ENCODE data around the gene KRTAP4-3.

The KRTAP4-3 gene

GRCh38 chr17:41131979-41132378 lies 36.0 kb downstream of the KRTAP4-3 start:
- Histone ChIP-seq H3K79me1 (ENCODE audit: low read depth, low read length) (no peaks in the 10 kb centered on the region), H3K14ac (ENCODE audit: low read length) (no peak overlapping the region), H3K23ac (ENCODE audit: low read depth, low read length, poor library complexity) (no peak overlapping the region), H3K4me1 (ENCODE audit: control insufficient read depth in 2 of 2, insufficient read depth in 1 of 2, low read depth in 1 of 2, low read length in 2 of 2) (no peaks in the 10 kb centered on the region), H2BK120ac (ENCODE audit: low read depth, low read length) (no peak overlapping the region), H3K9me3 (replicated peaks in 1 of 2; ENCODE audit: control insufficient read depth in 2 of 2, insufficient read depth in 1 of 2, low read depth in 1 of 2, low read length in 2 of 2) (no peaks in the 10 kb centered on the region), H2AFZ (ENCODE audit: low read length) (no peak overlapping the region), H2BK5ac (ENCODE audit: low read length) (no peak overlapping the region), H2BK15ac (ENCODE audit: low read length) (no peak overlapping the region), H3K27ac (replicated peaks; ENCODE audit: low read length) (no peak overlapping the region), H3K4me3 (ENCODE audit: low read length in 2 of 2) (no peak overlapping the region), H2BK12ac (ENCODE audit: low read length) (no peak overlapping the region), H3K4me2 (ENCODE audit: insufficient read depth, low read length, poor library complexity, severe bottlenecking) (no peak overlapping the region), H3K4ac (ENCODE audit: low read length) (no peak overlapping the region), H3K9ac (ENCODE audit: low read depth, low read length, poor library complexity) (no peak overlapping the region), H3K18ac (ENCODE audit: low read length) (no peak overlapping the region), H4K8ac (ENCODE audit: low read depth, low read length) (no peak overlapping the region), H4K91ac (ENCODE audit: low read depth, low read length, poor library complexity) (no peak overlapping the region), H3K36me3 (replicated peaks in 1 of 2; ENCODE audit: control insufficient read depth in 2 of 2, insufficient read depth in 2 of 2, low read length in 2 of 2) (no peaks in the 10 kb centered on the region), H2AK5ac (ENCODE audit: low read depth, low read length) (no peak overlapping the region), H3K27me3 (ENCODE audit: control insufficient read depth in 3 of 3, insufficient read depth in 3 of 3, low read depth in 1 of 3, low read length in 3 of 3) (no peaks in the 10 kb centered on the region)
- WGBS, 2 donors (ENCODE audit: extremely low coverage in 2 of 2, insufficient read length in 2 of 2, insufficient replicate concordance in 1 of 2): no CpG with 5 or more reads among the region's 3 CpGs
- DNase-seq (ENCODE audit: low spot score): no peak

- Histone ChIP-seq H2AFZ (ENCODE audit: low read length) (no peak overlapping the region), H4K91ac (ENCODE audit: low read depth, low read length, poor library complexity) (no peak overlapping the region), H3K4me2 (ENCODE audit: insufficient read depth, low read length, poor library complexity, severe bottlenecking) (no peak overlapping the region), H2BK15ac (ENCODE audit: low read length) (no peak overlapping the region), H3K18ac (ENCODE audit: low read length) (no peak overlapping the region), H3K79me1 (ENCODE audit: low read depth, low read length) (no peaks in the 10 kb centered on the region), H3K36me3 (replicated peaks in 1 of 2; ENCODE audit: control insufficient read depth in 2 of 2, insufficient read depth in 2 of 2, low read length in 2 of 2) (no peaks in the 10 kb centered on the region), H3K27ac (replicated peaks; ENCODE audit: low read length) (no peak overlapping the region), H3K4me3 (ENCODE audit: low read length in 2 of 2) (no peak overlapping the region), H3K14ac (ENCODE audit: low read length) (no peak overlapping the region), H3K9me3 (replicated peaks in 1 of 2; ENCODE audit: control insufficient read depth in 2 of 2, insufficient read depth in 1 of 2, low read depth in 1 of 2, low read length in 2 of 2) (no peaks in the 10 kb centered on the region), H3K9ac (ENCODE audit: low read depth, low read length, poor library complexity) (no peak overlapping the region), H3K27me3 (ENCODE audit: control insufficient read depth in 3 of 3, insufficient read depth in 3 of 3, low read depth in 1 of 3, low read length in 3 of 3) (no peaks in the 10 kb centered on the region), H2BK120ac (ENCODE audit: low read depth, low read length) (no peak overlapping the region), H2BK5ac (ENCODE audit: low read length) (no peak overlapping the region), H3K23ac (ENCODE audit: low read depth, low read length, poor library complexity) (no peak overlapping the region), H3K4ac (ENCODE audit: low read length) (no peak overlapping the region), H2BK12ac (ENCODE audit: low read length) (no peak overlapping the region), H4K8ac (ENCODE audit: low read depth, low read length) (no peak overlapping the region), H2AK5ac (ENCODE audit: low read depth, low read length) (no peak overlapping the region), H3K4me1 (ENCODE audit: control insufficient read depth in 2 of 2, insufficient read depth in 1 of 2, low read depth in 1 of 2, low read length in 2 of 2) (no peaks in the 10 kb centered on the region)
- no peak for DNase-seq (ENCODE audit: low spot score)
- no CpG with 5 or more reads among the region's 1 CpG for WGBS, 2 donors (ENCODE audit: extremely low coverage in 2 of 2, insufficient read length in 2 of 2, insufficient replicate concordance in 1 of 2)
Measured at GRCh38 chr17:41127371-41127770, 40.6 kb downstream of the KRTAP4-3 start.

- no peaks in the 10 kb centered on the region for H3K9me3 ChIP-seq (replicated peaks in 1 of 2; ENCODE audit: control insufficient read depth in 2 of 2, insufficient read depth in 1 of 2, low read depth in 1 of 2, low read length in 2 of 2)
- no peak overlapping the region for H2BK12ac ChIP-seq (ENCODE audit: low read length)
- no peaks in the 10 kb centered on the region for H3K79me1 ChIP-seq (ENCODE audit: low read depth, low read length)
- H3K9ac ChIP-seq (ENCODE audit: low read depth, low read length, poor library complexity): no peak overlapping the region
- no peaks in the 10 kb centered on the region for H3K27me3 ChIP-seq (ENCODE audit: control insufficient read depth in 3 of 3, insufficient read depth in 3 of 3, low read depth in 1 of 3, low read length in 3 of 3)
- H3K4me1 ChIP-seq (ENCODE audit: control insufficient read depth in 2 of 2, insufficient read depth in 1 of 2, low read depth in 1 of 2, low read length in 2 of 2): no peaks in the 10 kb centered on the region
- no peak overlapping the region for H2AK5ac ChIP-seq (ENCODE audit: low read depth, low read length)
- no peak overlapping the region for H2BK120ac ChIP-seq (ENCODE audit: low read depth, low read length)
- H3K14ac ChIP-seq (ENCODE audit: low read length): no peak overlapping the region
- no peak overlapping the region for H3K18ac ChIP-seq (ENCODE audit: low read length)
- WGBS, 2 donors (ENCODE audit: extremely low coverage in 2 of 2, insufficient read length in 2 of 2, insufficient replicate concordance in 1 of 2): no CpG with 5 or more reads among the region's 3 CpGs
- no peak overlapping the region for H2BK5ac ChIP-seq (ENCODE audit: low read length)
- no peak for DNase-seq (ENCODE audit: low spot score)
- no peak overlapping the region for H3K23ac ChIP-seq (ENCODE audit: low read depth, low read length, poor library complexity)
- no peaks in the 10 kb centered on the region for H3K36me3 ChIP-seq (replicated peaks in 1 of 2; ENCODE audit: control insufficient read depth in 2 of 2, insufficient read depth in 2 of 2, low read length in 2 of 2)
- H3K4ac ChIP-seq (ENCODE audit: low read length): no peak overlapping the region
- H3K4me3 ChIP-seq (ENCODE audit: low read length in 2 of 2): no peak overlapping the region
- H4K8ac ChIP-seq (ENCODE audit: low read depth, low read length): no peak overlapping the region
- H2AFZ ChIP-seq (ENCODE audit: low read length): no peak overlapping the region
- H3K27ac ChIP-seq (replicated peaks; ENCODE audit: low read length): no peak overlapping the region
- no peak overlapping the region for H2BK15ac ChIP-seq (ENCODE audit: low read length)
- no peak overlapping the region for H3K4me2 ChIP-seq (ENCODE audit: insufficient read depth, low read length, poor library complexity, severe bottlenecking)
- H4K91ac ChIP-seq (ENCODE audit: low read depth, low read length, poor library complexity): no peak overlapping the region
Measured at GRCh38 chr17:41126412-41126811, 41.6 kb downstream of the KRTAP4-3 start.

- no peak overlapping the region for H3K4me2 ChIP-seq (ENCODE audit: insufficient read depth, low read length, poor library complexity, severe bottlenecking)
- no peak for DNase-seq (ENCODE audit: low spot score)
- no peak overlapping the region for H3K9ac ChIP-seq (ENCODE audit: low read depth, low read length, poor library complexity)
- H3K4me1 ChIP-seq (ENCODE audit: control insufficient read depth in 2 of 2, insufficient read depth in 1 of 2, low read depth in 1 of 2, low read length in 2 of 2): no peaks in the 10 kb centered on the region
- no peak overlapping the region for H3K23ac ChIP-seq (ENCODE audit: low read depth, low read length, poor library complexity)
- no peak overlapping the region for H4K8ac ChIP-seq (ENCODE audit: low read depth, low read length)
- H2BK120ac ChIP-seq (ENCODE audit: low read depth, low read length): no peak overlapping the region
- no peak overlapping the region for H2BK15ac ChIP-seq (ENCODE audit: low read length)
- WGBS, 2 donors (ENCODE audit: extremely low coverage in 2 of 2, insufficient read length in 2 of 2, insufficient replicate concordance in 1 of 2): no CpG with 5 or more reads among the region's 2 CpGs
- H3K18ac ChIP-seq (ENCODE audit: low read length): no peak overlapping the region
- H4K91ac ChIP-seq (ENCODE audit: low read depth, low read length, poor library complexity): no peak overlapping the region
- H3K4ac ChIP-seq (ENCODE audit: low read length): no peak overlapping the region
- H2AK5ac ChIP-seq (ENCODE audit: low read depth, low read length): no peak overlapping the region
- no peaks in the 10 kb centered on the region for H3K79me1 ChIP-seq (ENCODE audit: low read depth, low read length)
- H2BK5ac ChIP-seq (ENCODE audit: low read length): no peak overlapping the region
- no peak overlapping the region for H3K14ac ChIP-seq (ENCODE audit: low read length)
- H3K4me3 ChIP-seq (ENCODE audit: low read length in 2 of 2): no peak overlapping the region
- no peaks in the 10 kb centered on the region for H3K9me3 ChIP-seq (replicated peaks in 1 of 2; ENCODE audit: control insufficient read depth in 2 of 2, insufficient read depth in 1 of 2, low read depth in 1 of 2, low read length in 2 of 2)
- H2AFZ ChIP-seq (ENCODE audit: low read length): no peak overlapping the region
- no peaks in the 10 kb centered on the region for H3K36me3 ChIP-seq (replicated peaks in 1 of 2; ENCODE audit: control insufficient read depth in 2 of 2, insufficient read depth in 2 of 2, low read length in 2 of 2)
- no peak overlapping the region for H2BK12ac ChIP-seq (ENCODE audit: low read length)
- no peak overlapping the region for H3K27ac ChIP-seq (replicated peaks; ENCODE audit: low read length)
- no peaks in the 10 kb centered on the region for H3K27me3 ChIP-seq (ENCODE audit: control insufficient read depth in 3 of 3, insufficient read depth in 3 of 3, low read depth in 1 of 3, low read length in 3 of 3)
Measured at GRCh38 chr17:41125064-41125463, 43.0 kb downstream of the KRTAP4-3 start.

Data from neuronal stem cell (in vitro differentiated cells).